HG03196 (cell line): ENCODE results near the gene DPYSL5.

Source experiments
- ATAC-seq: cut with Tn5 transposase; IDR thresholded peaks from one replicate; pipeline ENCODE4 v1.9.1; 2021; ENCODE audit not compliant: unreplicated experiment

DPYSL5 gene

GRCh38 chr2:26952374-26952773 lies 104.4 kb downstream of the DPYSL5 start:
- no peak for ATAC-seq

GRCh38 chr2:26954135-26954534 lies 106.2 kb downstream of the DPYSL5 start:
- no peak for ATAC-seq

- ATAC-seq = no peak
Measured at GRCh38 chr2:26957041-26957440, 109.1 kb downstream of the DPYSL5 start.

- ATAC-seq = no peak
Measured at GRCh38 chr2:26957534-26957933, 109.6 kb downstream of the DPYSL5 start.

- no peak for ATAC-seq
Measured at GRCh38 chr2:26959331-26959730, 111.4 kb downstream of the DPYSL5 start.

- ATAC-seq = no peak
Measured at GRCh38 chr2:26964446-26965130, 116.7 kb downstream of the DPYSL5 start.

- ATAC-seq = no peak
Measured at GRCh38 chr2:26968001-26968400, 120.1 kb downstream of the DPYSL5 start.

- no peak for ATAC-seq
Measured at GRCh38 chr2:26969077-26969844, 121.3 kb downstream of the DPYSL5 start.

GRCh38 chr2:26970244-26970927 lies 122.5 kb downstream of the DPYSL5 start, which contains the start of gene MAPRE3:
MAPRE3 (plus strand) TSS chr2:26970637; CDS start chr2:27022219, 51,582 bp downstream.
- peak; percentile 80 for ATAC-seq

GRCh38 chr2:26970928-26971627 lies 123.1 kb downstream of the DPYSL5 start:
- no peak for ATAC-seq

GRCh38 chr2:26971911-26972786 lies 124.2 kb downstream of the DPYSL5 start:
- ATAC-seq = no peak

- ATAC-seq = no peak
Measured at GRCh38 chr2:26974352-26974751, 126.4 kb downstream of the DPYSL5 start.

- no peak for ATAC-seq
Measured at GRCh38 chr2:26975102-26975501, 127.2 kb downstream of the DPYSL5 start.

GRCh38 chr2:26975656-26976055 lies 127.7 kb downstream of the DPYSL5 start:
- ATAC-seq = no peak

GRCh38 chr2:26976237-26976636 lies 128.3 kb downstream of the DPYSL5 start:
- ATAC-seq = no peak

GRCh38 chr2:26977012-26977411 lies 129.1 kb downstream of the DPYSL5 start:
- ATAC-seq = no peak

- ATAC-seq = no peak
Measured at GRCh38 chr2:26978061-26978596, 130.2 kb downstream of the DPYSL5 start.

GRCh38 chr2:26979741-26980140 lies 131.8 kb downstream of the DPYSL5 start:
- no peak for ATAC-seq

GRCh38 chr2:26980971-26981370 lies 133.0 kb downstream of the DPYSL5 start:
- no peak for ATAC-seq
